Endodermal cell (in vitro differentiated cells): ENCODE results near the gene MTAP. TPM values are rescaled to one million over a fixed set of nuclear protein-coding genes. Genes with fewer than 3 reads are reported as not detected.

Experiments
- DNase-seq: peaks from one replicate; pipeline ENCODE4 v3.0.0-alpha.2; 2017
- H3K27ac ChIP-seq: 2 replicates; pipeline ENCODE4 v1.5.1; 2013; ENCODE audit warnings: mild to moderate bottlenecking, low read depth, low read length, moderate library complexity
- H3K27me3 ChIP-seq: 2 replicates; pipeline ENCODE4 v1.6.1; 2013; ENCODE audit warnings: mild to moderate bottlenecking, low read length, moderate library complexity; ENCODE audit not compliant: insufficient read depth, control insufficient read depth, poor library complexity, severe bottlenecking
- H3K36me3 ChIP-seq: 2 replicates; pipeline ENCODE4 v1.7.0; 2013; ENCODE audit warnings: mild to moderate bottlenecking, low read length, moderate library complexity; ENCODE audit not compliant: control insufficient read depth, insufficient read depth
- H3K4me1 ChIP-seq: one replicate; pipeline ENCODE4 v1.7.0; 2013; ENCODE audit warnings: low read length; ENCODE audit not compliant: control insufficient read depth, insufficient read depth
- H3K4me3 ChIP-seq: 2 replicates; pipeline ENCODE4 v1.5.1; 2013; ENCODE audit warnings: mild to moderate bottlenecking, low read length, moderate library complexity
- H3K9ac ChIP-seq: 2 replicates; pipeline ENCODE4 v1.6.1; 2013; ENCODE audit warnings: mild to moderate bottlenecking, low read length, moderate library complexity; ENCODE audit not compliant: poor library complexity, severe bottlenecking; ENCODE audit errors: extremely low read depth
- H3K9me3 ChIP-seq: 2 replicates; pipeline ENCODE4 v1.6.1; 2013; ENCODE audit warnings: mild to moderate bottlenecking, low read length, moderate library complexity; ENCODE audit not compliant: control insufficient read depth
- H3K27ac Mint-ChIP-seq: 2 replicates; pipeline ENCODE4 v1.8.0; 2020; ENCODE audit warnings: mixed read lengths
- H3K27me3 Mint-ChIP-seq: 2 replicates; pipeline ENCODE4 v1.8.0; 2021; ENCODE audit warnings: mild to moderate bottlenecking, mixed read lengths; ENCODE audit not compliant: insufficient read depth
- H3K36me3 Mint-ChIP-seq: 2 replicates; pipeline ENCODE4 v1.8.0; 2020; ENCODE audit warnings: low read depth, mixed read lengths
- H3K4me1 Mint-ChIP-seq: 2 replicates; pipeline ENCODE4 v1.8.0; 2020; ENCODE audit warnings: mixed read lengths
- H3K4me3 Mint-ChIP-seq: 2 replicates; pipeline ENCODE4 v1.8.0; 2020; ENCODE audit warnings: mild to moderate bottlenecking, moderate library complexity, mixed read lengths
- H3K9me3 Mint-ChIP-seq: 2 replicates; pipeline ENCODE4 v1.8.0; 2020; ENCODE audit warnings: mild to moderate bottlenecking, mixed read lengths
- WGBS, 2 experiments: methylation state at CpG; one replicate each; pipeline versions ENCODE4 v1.1.5 to v1.1.7; 2013; ENCODE audit warnings: missing lambda C conversion rate in 2 of 2, mixed read lengths in 1 of 2; ENCODE audit not compliant: insufficient coverage in 1 of 2, insufficient read length in 1 of 2; 5-methylcytosine and 5-hydroxymethylcytosine counted together
- total RNA-seq, 2 donors: library from RNA; stranded (reverse); fragmentation: NEBNext Ultra II Directional in 1 of 2; extraction: Animal tissue kit (Norgen Biotek cat#: 25700) in 1 of 2; gene quantifications; 2 replicates in 1 of 2; 3 replicates in 1 of 2; pipeline ENCODE4 v1.2.1, GENCODE V29; 2021
- TF ChIP-seq, protein P1 (sequence below): fragments of 200-600 bp; sonication (generic); conservative IDR thresholded peaks from 2 replicates; pipeline ENCODE4 v1.5.0; 2021; ENCODE audit warnings: antibody characterized with exemption, mild to moderate bottlenecking

The MTAP gene
- total RNA-seq, 2 donors from 2014 or later = 81.0 to 99.0 TPM

- no peaks in the 10 kb centered on the region for H3K36me3 ChIP-seq
- Mint-ChIP-seq H3K4me3 (no peak overlapping the region), H3K9me3 (no peaks in the 10 kb centered on the region), H3K27ac (peak overlapping the region; percentile 14), H3K27me3 (no peaks in the 10 kb centered on the region), H3K36me3 (peaks cover 10% of the 10 kb centered on the region), H3K4me1 (peaks cover 16% of the 10 kb centered on the region)
- H3K27me3 ChIP-seq = no peaks in the 10 kb centered on the region
- H3K4me1 ChIP-seq = no peaks in the 10 kb centered on the region
- H3K4me3 ChIP-seq = no peak overlapping the region
- no peak overlapping the region for H3K27ac ChIP-seq
- H3K9me3 ChIP-seq = no peaks in the 10 kb centered on the region
- no peak overlapping the region for H3K9ac ChIP-seq
- TF ChIP-seq, protein P1, sequence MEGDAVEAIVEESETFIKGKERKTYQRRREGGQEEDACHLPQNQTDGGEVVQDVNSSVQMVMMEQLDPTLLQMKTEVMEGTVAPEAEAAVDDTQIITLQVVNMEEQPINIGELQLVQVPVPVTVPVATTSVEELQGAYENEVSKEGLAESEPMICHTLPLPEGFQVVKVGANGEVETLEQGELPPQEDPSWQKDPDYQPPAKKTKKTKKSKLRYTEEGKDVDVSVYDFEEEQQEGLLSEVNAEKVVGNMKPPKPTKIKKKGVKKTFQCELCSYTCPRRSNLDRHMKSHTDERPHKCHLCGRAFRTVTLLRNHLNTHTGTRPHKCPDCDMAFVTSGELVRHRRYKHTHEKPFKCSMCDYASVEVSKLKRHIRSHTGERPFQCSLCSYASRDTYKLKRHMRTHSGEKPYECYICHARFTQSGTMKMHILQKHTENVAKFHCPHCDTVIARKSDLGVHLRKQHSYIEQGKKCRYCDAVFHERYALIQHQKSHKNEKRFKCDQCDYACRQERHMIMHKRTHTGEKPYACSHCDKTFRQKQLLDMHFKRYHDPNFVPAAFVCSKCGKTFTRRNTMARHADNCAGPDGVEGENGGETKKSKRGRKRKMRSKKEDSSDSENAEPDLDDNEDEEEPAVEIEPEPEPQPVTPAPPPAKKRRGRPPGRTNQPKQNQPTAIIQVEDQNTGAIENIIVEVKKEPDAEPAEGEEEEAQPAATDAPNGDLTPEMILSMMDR = no peak
- no peak for DNase-seq
Measured at GRCh38 chr9:21933281-21933680, 130.8 kb downstream of the MTAP start.

- H3K9me3 ChIP-seq = no peaks in the 10 kb centered on the region
- H3K4me3 ChIP-seq = no peak overlapping the region
- H3K9me3 Mint-ChIP-seq = no peaks in the 10 kb centered on the region
- WGBS, 2 experiments = 87 to 89% methylated on average over 1 to 2 of the region's 2 CpGs
- H3K4me1 ChIP-seq = no peaks in the 10 kb centered on the region
- no peaks in the 10 kb centered on the region for H3K36me3 ChIP-seq
- H3K27me3 Mint-ChIP-seq = no peaks in the 10 kb centered on the region
- no peaks in the 10 kb centered on the region for H3K27me3 ChIP-seq
- H3K27ac ChIP-seq = no peak overlapping the region
- peaks cover 16% of the 10 kb centered on the region for H3K4me1 Mint-ChIP-seq
- no peak for DNase-seq
- peaks cover 10% of the 10 kb centered on the region for H3K36me3 Mint-ChIP-seq
- TF ChIP-seq, protein P1 = no peak
- no peak overlapping the region for H3K4me3 Mint-ChIP-seq
- no peak overlapping the region for H3K27ac Mint-ChIP-seq
- H3K9ac ChIP-seq = no peak overlapping the region
Measured at GRCh38 chr9:21933865-21934264, 131.4 kb downstream of the MTAP start.

- peaks cover 10% of the 10 kb centered on the region for H3K36me3 Mint-ChIP-seq
- no peak overlapping the region for H3K27ac Mint-ChIP-seq
- H3K4me1 Mint-ChIP-seq = peaks cover 16% of the 10 kb centered on the region
Measured at GRCh38 chr9:21935631-21936030, 133.2 kb downstream of the MTAP start.

More at GRCh38 chr9:21935631-21936030, 133.2 kb downstream of the MTAP start:
- Histone ChIP-seq H3K4me1 (no peaks in the 10 kb centered on the region), H3K9ac (no peak overlapping the region), H3K4me3 (no peak overlapping the region), H3K27me3 (no peaks in the 10 kb centered on the region), H3K27ac (no peak overlapping the region), H3K9me3 (no peaks in the 10 kb centered on the region), H3K36me3 (no peaks in the 10 kb centered on the region)
- DNase-seq = no peak
- no peaks in the 10 kb centered on the region for H3K27me3 Mint-ChIP-seq
- WGBS, 2 experiments = 100% methylated on average over 1 of the region's 1 CpG; no CpG with 5 or more reads in 1 of the 2 experiments
- TF ChIP-seq, protein P1 = no peak
- no peaks in the 10 kb centered on the region for H3K9me3 Mint-ChIP-seq
- no peak overlapping the region for H3K4me3 Mint-ChIP-seq
